GM12891 (cell line): ENCODE measurements around the gene CHKB.
A peak's percentile ranks its signal among the peaks of the same experiment; 100 is the strongest.
"Not testable (repeated sequence)": the region's sequence is repeated elsewhere in the genome, so short reads cannot be mapped to it uniquely, and the experiment has no call there.

Experiments used
- DNase-seq: peaks from one replicate; pipeline ENCODE4 v3.0.0; 2011; ENCODE audit warnings: low spot score; ENCODE audit not compliant: insufficient read length
- FAIRE-seq: peaks from 2 replicates; lab custom pipeline; 2011; peaks lifted over from hg19 to GRCh38; lab: Jason Lieb, UNC
- PAX5 ChIP-seq: IDR thresholded peaks from 2 replicates; pipeline ENCODE4 v1.6.1; 2011; ENCODE audit warnings: low read length, moderate library complexity, mild to moderate bottlenecking; ENCODE audit not compliant: insufficient read depth, severe bottlenecking
- POLR2A ChIP-seq: IDR thresholded peaks from 2 replicates; pipeline ENCODE4 v1.6.1; 2011; ENCODE audit warnings: low read depth, low read length, control low read depth
- POLR2AphosphoS5 ChIP-seq: IDR thresholded peaks from 2 replicates; pipeline ENCODE4 v1.6.1; 2011; ENCODE audit warnings: low read depth, low read length, control low read depth
- POU2F2 ChIP-seq: IDR thresholded peaks from 2 replicates; pipeline ENCODE4 v1.6.1; 2011; ENCODE audit warnings: low read depth, mild to moderate bottlenecking, control low read depth, low read length, moderate library complexity
- SPI1 ChIP-seq: IDR thresholded peaks from 2 replicates; pipeline ENCODE4 v1.6.1; 2011; ENCODE audit warnings: low read depth, low read length, control low read depth
- TAF1 ChIP-seq: IDR thresholded peaks from 2 replicates; pipeline ENCODE4 v1.6.1; 2011; ENCODE audit warnings: low read depth, low read length, control low read depth

Gene CHKB

DNA sequence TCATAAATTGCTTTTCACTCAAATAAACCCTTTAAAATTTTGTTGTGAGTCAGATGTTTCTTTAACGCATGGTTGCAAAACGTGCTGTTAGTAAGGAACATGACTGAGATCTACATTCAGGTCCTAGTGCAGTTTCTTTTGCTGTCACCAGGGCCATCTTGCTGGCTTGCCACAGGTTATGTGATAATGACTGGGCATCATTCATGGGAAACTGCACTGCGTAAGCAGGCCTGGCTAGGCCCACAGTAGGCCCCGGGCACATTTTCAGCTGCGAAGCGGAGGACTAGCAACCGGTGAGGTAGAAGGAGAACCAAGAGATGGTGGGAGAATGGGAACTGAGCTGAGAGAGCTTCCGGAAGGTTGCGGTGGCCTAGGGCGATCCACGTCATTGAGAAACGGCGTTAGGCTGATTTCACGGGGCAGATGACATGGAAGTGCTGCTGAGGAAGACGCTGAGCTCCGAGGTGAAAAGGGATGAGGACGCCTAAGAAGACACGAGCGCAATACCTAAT, 40.2 kb downstream of the CHKB start:
- DNase-seq = no peak
- TF ChIP-seq POLR2AphosphoS5 (peak; percentile 51; the same call in 1 of the 2 replicates), PAX5 (no peak), POU2F2 (0 out of 2 replicates have a peak, but pooled peaks have one; percentile 34), POLR2A (peak; percentile 15; the same call in 1 of the 2 replicates)
- FAIRE-seq = peak; percentile 97

GRCh38 chr22:50541667-50542026, 41.0 kb downstream of the CHKB start:
- FAIRE-seq = peak; percentile 82
- DNase-seq = not testable (repeated sequence)

DNA sequence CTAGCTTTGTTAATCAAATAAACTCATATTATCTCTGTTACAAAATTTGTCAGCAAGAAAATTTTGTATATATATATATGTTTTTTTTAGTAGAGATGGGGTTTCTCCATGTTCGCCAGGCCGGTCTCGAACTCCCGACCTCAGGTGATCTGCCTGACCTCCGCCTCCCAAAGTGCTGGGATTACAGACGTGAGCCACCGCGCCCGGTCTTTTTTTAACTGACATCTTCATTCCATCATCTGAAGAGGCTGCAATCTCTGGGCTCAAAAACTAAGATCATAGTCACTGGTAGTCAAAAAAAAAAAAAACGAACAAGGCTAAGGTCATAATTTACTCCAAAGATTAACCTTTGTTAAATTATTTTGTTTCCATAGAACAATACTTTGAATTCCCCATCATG, 42.3 kb downstream of the CHKB start:
- no peak for DNase-seq
- no peak for FAIRE-seq
- TF ChIP-seq TAF1 (no peak), POU2F2 (no peak), SPI1 (no peak), POLR2AphosphoS5 (no peak), POLR2A (no peak), PAX5 (no peak)

DNA sequence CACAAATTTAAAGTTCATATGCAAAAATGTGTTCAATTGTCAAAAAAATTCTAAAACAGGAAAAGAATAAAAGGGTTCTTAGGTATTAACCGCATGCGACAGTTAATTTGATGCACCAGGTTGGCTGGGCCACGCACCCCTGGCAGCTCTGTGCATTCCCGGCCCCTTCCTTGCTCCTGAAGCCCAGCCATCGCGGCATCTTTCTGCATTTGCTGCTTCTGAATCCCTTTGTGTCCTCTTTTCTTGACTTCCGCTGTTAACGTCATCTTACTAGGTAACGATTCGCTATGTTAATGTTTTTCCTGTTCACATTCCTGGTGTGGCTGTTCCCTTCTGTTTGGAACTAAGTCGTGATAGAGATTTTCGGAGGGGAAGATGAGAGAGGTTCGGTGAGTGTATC, 44.9 kb downstream of the CHKB start:
- DNase-seq (no peak), FAIRE-seq (no peak)
- TF ChIP-seq POLR2A (no peak), POU2F2 (no peak), TAF1 (no peak), POLR2AphosphoS5 (no peak)

DNA sequence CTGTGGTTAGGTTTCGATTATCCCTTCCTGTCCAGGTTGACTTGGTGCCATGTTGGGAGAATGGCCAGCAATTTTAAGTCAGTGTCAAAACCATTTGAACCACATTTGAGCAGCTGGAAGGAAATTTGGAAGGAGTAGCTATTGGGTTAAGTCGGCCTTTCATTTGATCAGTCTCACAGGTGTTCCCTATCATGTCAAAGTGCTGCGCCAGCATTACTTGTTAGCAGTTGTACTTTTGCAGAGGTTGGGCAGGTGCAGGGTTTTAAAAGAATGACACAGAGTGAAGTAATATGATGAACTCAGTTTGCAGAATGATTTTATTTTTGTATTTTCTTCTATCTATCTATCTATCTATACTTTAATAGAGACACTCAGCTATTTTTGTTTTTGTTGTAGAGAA, 46.4 kb downstream of the CHKB start:
- FAIRE-seq = peak; percentile 62

GRCh38 chr22:50535113-50535512, 47.5 kb downstream of the CHKB start:
- DNase-seq (no peak), FAIRE-seq (peak; percentile 28)
- no peak for TF ChIP-seq POLR2A
- TF ChIP-seq SPI1 = no peak
- TF ChIP-seq POU2F2 = no peak
- no peak for TF ChIP-seq POLR2AphosphoS5
- no peak for TF ChIP-seq TAF1
- TF ChIP-seq PAX5 = no peak

More for the DNA sequence above, 46.4 kb downstream of the CHKB start:
- DNase-seq = no peak
- TF ChIP-seq TAF1 = no peak
- no peak for TF ChIP-seq SPI1
- no peak for TF ChIP-seq POLR2A
- TF ChIP-seq POU2F2 = no peak
- no peak for TF ChIP-seq PAX5
- TF ChIP-seq POLR2AphosphoS5 = no peak

DNA sequence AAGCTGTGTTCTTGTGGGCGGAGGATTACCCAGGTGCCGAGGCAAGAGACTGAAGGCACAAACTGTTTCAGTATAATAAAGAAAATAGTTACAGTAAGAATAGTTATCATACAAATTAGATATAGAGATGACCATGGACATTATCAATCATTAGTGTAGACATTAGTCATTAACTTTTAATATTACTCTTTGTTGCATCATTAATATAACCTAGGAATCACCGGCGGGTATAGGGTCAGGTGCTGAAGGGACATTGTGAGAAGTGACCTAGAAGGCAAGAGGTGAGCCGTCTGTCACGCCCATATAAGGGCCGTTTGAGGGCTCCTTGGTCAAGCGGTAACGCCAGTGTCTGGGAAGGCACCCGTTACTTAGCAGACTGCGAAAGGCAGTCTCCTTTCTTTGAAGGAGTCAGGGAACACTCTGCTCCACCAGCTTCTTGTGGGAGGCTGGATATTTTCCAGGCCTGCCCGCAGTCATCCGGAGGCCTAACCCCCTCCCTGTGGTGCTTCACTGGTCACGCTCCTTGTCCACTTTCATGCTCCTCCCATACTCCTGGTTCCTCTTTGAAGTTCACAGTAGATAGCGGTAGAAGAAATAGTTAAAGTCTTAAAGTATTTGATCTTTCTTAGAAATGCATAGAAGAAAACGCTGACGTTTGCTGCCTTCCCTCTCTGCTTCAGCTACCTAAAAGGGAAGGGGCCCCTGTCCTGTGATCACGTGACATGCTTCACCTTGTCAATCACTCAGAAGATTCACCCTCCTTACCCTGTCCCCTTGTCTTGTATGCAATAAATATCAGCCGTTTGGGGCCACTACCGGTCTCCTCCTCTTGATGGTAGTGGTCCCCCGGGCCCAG, 48.6 kb downstream of the CHKB start:
- peak; percentile 54; the same call in 1 of the 2 replicates for TF ChIP-seq POLR2A
- DNase-seq = not testable (repeated sequence)
- peak; percentile 95 for FAIRE-seq

DNA sequence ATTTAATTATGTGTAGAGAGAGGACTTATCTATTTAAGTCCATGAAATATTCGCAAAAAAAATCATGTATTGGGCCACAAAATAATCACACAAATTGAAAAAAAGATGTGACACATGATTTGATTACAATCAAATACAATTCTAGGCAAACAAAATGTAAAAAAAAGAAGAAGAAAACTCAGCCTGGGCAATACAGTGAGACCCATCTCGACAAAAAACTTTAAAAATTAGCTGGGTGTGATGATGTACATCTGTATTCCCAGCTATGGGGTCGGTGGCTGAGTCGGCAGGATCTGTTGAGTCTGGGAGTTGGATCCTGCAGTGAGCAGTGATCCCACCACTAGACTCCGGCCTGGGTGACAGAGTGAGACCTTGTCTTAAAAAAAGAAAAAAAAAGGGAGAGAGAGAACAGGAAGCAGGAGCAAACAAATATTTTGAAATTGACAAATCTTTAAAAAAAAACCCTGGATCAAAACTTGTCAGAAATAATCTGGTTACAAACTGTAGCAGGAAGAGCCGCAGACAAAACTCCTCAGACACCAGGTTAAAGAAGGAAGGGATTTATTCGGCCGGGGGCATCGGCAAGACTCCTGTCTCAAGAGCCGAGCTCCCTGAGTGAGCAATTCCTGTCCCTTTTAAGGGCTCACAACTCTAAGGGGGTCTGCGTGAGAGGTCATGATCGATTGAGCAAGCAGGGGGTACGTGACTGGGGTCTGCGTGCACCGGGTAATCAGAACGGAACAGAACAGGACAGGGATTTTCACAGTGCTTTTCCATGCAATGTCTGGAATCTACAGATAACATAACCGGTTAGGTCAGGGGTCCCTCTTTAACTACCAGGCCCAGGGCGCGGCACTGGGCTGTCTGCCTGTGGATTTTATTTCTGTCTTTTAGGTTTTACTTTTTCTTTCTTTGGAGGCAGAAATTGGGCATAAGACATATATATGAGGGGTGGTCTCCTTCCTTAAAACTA, 49.5 kb downstream of the CHKB start:
- FAIRE-seq (peak; percentile 69), DNase-seq (no peak)
- TF ChIP-seq POU2F2 = no peak

GRCh38 chr22:50531962-50532674, 50.5 kb downstream of the CHKB start:
- FAIRE-seq = peak; percentile 28
- TF ChIP-seq TAF1 (peak; percentile 27; the same call in 1 of the 2 replicates), POLR2A (peak; percentile 50), SPI1 (no peak), POU2F2 (peak; percentile 47; the same call in 1 of the 2 replicates)
- peak; percentile 13 for DNase-seq
